SK-N-SH treated with all-trans-retinoic acid at 6 μM for 48 hours (cell line): ENCODE data around the gene ZNF518B.

Experiments used
- ATAC-seq: fragments of 200-7000 bp; cut with Tn5 transposase; 3 replicates; pipeline ENCODE4 v1.9.1; 2020; ENCODE audit warnings: mild to moderate bottlenecking, moderate library complexity
- ARNTL ChIP-seq: fragments of 450-650 bp; formaldehyde crosslinking; IDR thresholded peaks from 2 replicates; pipeline ENCODE4 v1.5.0; 2020; ENCODE audit warnings: low read depth, mild to moderate bottlenecking, moderate library complexity, borderline replicate concordance
- BACH2 ChIP-seq: fragments of 250-450 bp; sonication (Bioruptor Pico); IDR thresholded peaks from 2 replicates; pipeline ENCODE4 v1.9.0; 2021; ENCODE audit warnings: mild to moderate bottlenecking, borderline replicate concordance
- CREB5 ChIP-seq: fragments of 250-450 bp; sonication (Bioruptor Pico); IDR thresholded peaks from 2 replicates; pipeline ENCODE4 v1.5.1; 2020; ENCODE audit warnings: low read depth, mild to moderate bottlenecking, moderate library complexity
- CSDC2 ChIP-seq: fragments of 250-450 bp; sonication (Bioruptor Pico); IDR thresholded peaks from 2 replicates; pipeline ENCODE4 v1.5.0; 2020; ENCODE audit warnings: mild to moderate bottlenecking, moderate library complexity
- CSRNP3 ChIP-seq: fragments of 250-450 bp; sonication (Bioruptor Pico); IDR thresholded peaks from 2 replicates; pipeline ENCODE4 v1.5.1; 2021; ENCODE audit warnings: mild to moderate bottlenecking, moderate library complexity
- ESRRG ChIP-seq: fragments of 250-450 bp; sonication (Bioruptor Pico); IDR thresholded peaks from 2 replicates; pipeline ENCODE4 v1.6.1; 2021; ENCODE audit warnings: mild to moderate bottlenecking
- GLIS3 ChIP-seq: fragments of 250-450 bp; sonication (Bioruptor Pico); IDR thresholded peaks from 2 replicates; pipeline ENCODE4 v1.5.0; 2020; ENCODE audit warnings: mild to moderate bottlenecking, moderate library complexity
- ISL1 ChIP-seq: fragments of 250-450 bp; sonication (Bioruptor Pico); IDR thresholded peaks from 2 replicates; pipeline ENCODE4 v2.1.2; 2022; ENCODE audit warnings: mild to moderate bottlenecking, moderate library complexity
- OSR1 ChIP-seq: fragments of 250-450 bp; sonication (Bioruptor Pico); IDR thresholded peaks from 2 replicates; pipeline ENCODE4 v1.8.0; 2022; ENCODE audit warnings: moderate library complexity, mild to moderate bottlenecking, inconsistent platforms
- PATZ1 ChIP-seq: fragments of 250-450 bp; sonication (Bioruptor Pico); IDR thresholded peaks from 2 replicates; pipeline ENCODE4 v1.8.0; 2020; ENCODE audit warnings: mild to moderate bottlenecking, moderate library complexity, borderline replicate concordance
- POU6F1 ChIP-seq: fragments of 250-450 bp; sonication (Bioruptor Pico); IDR thresholded peaks from 2 replicates; pipeline ENCODE4 v1.8.0; 2021; ENCODE audit warnings: low read depth, mild to moderate bottlenecking, moderate library complexity, borderline replicate concordance
- PPARA ChIP-seq: fragments of 250-450 bp; sonication (Bioruptor Pico); IDR thresholded peaks from 2 replicates; pipeline ENCODE4 v1.5.0; 2020; ENCODE audit warnings: mild to moderate bottlenecking, borderline replicate concordance
- SNAI2 ChIP-seq: fragments of 250-450 bp; sonication (Bioruptor Pico); IDR thresholded peaks from 2 replicates; pipeline ENCODE4 v1.5.0; 2020; ENCODE audit warnings: mild to moderate bottlenecking, moderate library complexity
- TCF4 ChIP-seq: fragments of 250-450 bp; sonication (Bioruptor Pico); IDR thresholded peaks from 2 replicates; pipeline ENCODE4 v1.8.0; 2021; ENCODE audit warnings: mild to moderate bottlenecking, moderate library complexity, borderline replicate concordance
- TOX ChIP-seq: fragments of 250-450 bp; sonication (Bioruptor Pico); IDR thresholded peaks from 2 replicates; pipeline ENCODE4 v1.8.0; 2021; ENCODE audit warnings: mild to moderate bottlenecking, moderate library complexity, borderline replicate concordance
- TSHZ2 ChIP-seq: fragments of 250-450 bp; sonication (Bioruptor Pico); IDR thresholded peaks from 2 replicates; pipeline ENCODE4 v1.5.0; 2020; ENCODE audit warnings: mild to moderate bottlenecking, moderate library complexity
- ZC3H10 ChIP-seq: fragments of 250-450 bp; sonication (Bioruptor Pico); IDR thresholded peaks from 2 replicates; pipeline ENCODE4 v1.5.1; 2021; ENCODE audit warnings: mild to moderate bottlenecking, moderate library complexity
- ZFP30 ChIP-seq: fragments of 450-650 bp; formaldehyde crosslinking; IDR thresholded peaks from 2 replicates; pipeline ENCODE4 v1.5.0; 2022; ENCODE audit warnings: mild to moderate bottlenecking, moderate library complexity
- ZNF8 ChIP-seq: fragments of 450-650 bp; formaldehyde crosslinking; IDR thresholded peaks from 2 replicates; pipeline ENCODE4 v1.5.0; 2020; ENCODE audit warnings: mild to moderate bottlenecking, moderate library complexity

The ZNF518B gene

DNA sequence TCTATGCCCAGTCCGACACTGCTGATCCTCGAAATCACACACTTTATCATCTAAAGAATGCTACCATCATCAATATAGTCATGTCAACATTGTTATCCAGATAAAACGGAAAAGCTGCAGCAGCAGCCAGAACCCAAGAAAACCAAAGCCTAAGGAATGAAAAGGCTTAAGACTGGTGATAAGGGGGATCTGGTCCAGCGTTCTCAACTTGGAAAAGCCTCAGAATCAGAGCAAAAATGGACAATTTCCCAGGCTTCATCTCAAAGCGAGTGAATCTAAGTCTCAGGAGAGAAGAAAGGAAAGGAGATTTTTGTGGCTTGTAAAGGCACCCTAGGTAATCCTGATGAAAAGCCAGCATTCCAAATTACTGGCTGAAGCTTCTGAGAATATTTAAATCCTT is 8.2 kb downstream of the ZNF518B start:
- no peak for ATAC-seq
- no peak for TF ChIP-seq ZNF8 (CRISPR knock-in tag)
- TF ChIP-seq TCF4 (CRISPR knock-in tag) = no peak
- no peak for TF ChIP-seq TOX (CRISPR knock-in tag)
- no peak for TF ChIP-seq TSHZ2
- no peak for TF ChIP-seq POU6F1
- no peak for TF ChIP-seq PPARA (CRISPR knock-in tag)
- no peak for TF ChIP-seq BACH2
- TF ChIP-seq OSR1 (CRISPR knock-in tag) = no peak
- TF ChIP-seq CREB5 = no peak
- TF ChIP-seq SNAI2 (CRISPR knock-in tag) = no peak
- TF ChIP-seq CSRNP3 (CRISPR knock-in tag) = no peak
- no peak for TF ChIP-seq ZFP30 (CRISPR knock-in tag)
- no peak for TF ChIP-seq GLIS3 (CRISPR knock-in tag)
- TF ChIP-seq CSDC2 (CRISPR knock-in tag) = no peak
- no peak for TF ChIP-seq ISL1 (CRISPR knock-in tag)

DNA sequence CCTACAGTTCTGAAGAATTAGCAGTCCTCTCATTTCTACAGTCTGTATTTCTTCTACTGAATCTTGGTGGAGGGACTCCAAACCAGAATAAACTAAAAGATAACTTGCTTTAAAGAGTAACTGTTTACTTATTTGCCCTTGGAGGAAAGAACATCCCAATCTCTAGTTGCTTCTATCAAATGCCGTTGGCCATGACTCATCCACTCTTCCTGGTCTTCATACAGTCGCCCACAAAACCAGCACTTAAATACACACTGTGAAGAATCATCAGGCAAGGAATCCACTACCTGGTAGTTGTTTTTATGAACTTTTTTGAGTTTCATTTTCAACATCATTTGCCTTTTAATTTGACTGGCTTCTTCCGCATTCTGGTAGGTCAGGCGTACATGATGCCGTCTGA is 14.2 kb downstream of the ZNF518B start:
- TF ChIP-seq POU6F1 = no peak
- TF ChIP-seq SNAI2 (CRISPR knock-in tag) = no peak
- TF ChIP-seq ESRRG (CRISPR knock-in tag) = no peak
- no peak for TF ChIP-seq TSHZ2
- no peak for TF ChIP-seq CSRNP3 (CRISPR knock-in tag)
- TF ChIP-seq ARNTL = no peak
- no peak for TF ChIP-seq ISL1 (CRISPR knock-in tag)
- no peak for TF ChIP-seq PATZ1 (CRISPR knock-in tag)
- TF ChIP-seq ZC3H10 = no peak
- TF ChIP-seq ZFP30 (CRISPR knock-in tag) = no peak
- no peak for TF ChIP-seq PPARA (CRISPR knock-in tag)
- no peak for ATAC-seq
